HG03457 (cell line): ENCODE data around the gene PLA2G6.

Experiments used
- ATAC-seq: cut with Tn5 transposase; IDR thresholded peaks from one replicate; pipeline ENCODE4 v1.9.1; 2021; ENCODE audit warnings: moderate number of reproducible peaks; ENCODE audit not compliant: unreplicated experiment

The PLA2G6 gene

GRCh38 chr22:38112381-38112780 lies 69.2 kb downstream of the PLA2G6 start:
- ATAC-seq: no peak

GRCh38 chr22:38111925-38112355 lies 69.7 kb downstream of the PLA2G6 start:
- ATAC-seq: no peak

GRCh38 chr22:38110863-38111852 lies 70.5 kb downstream of the PLA2G6 start:
- no peak for ATAC-seq

GRCh38 chr22:38110008-38110862 lies 71.4 kb downstream of the PLA2G6 start, which contains the start of gene BAIAP2L2:
Gene BAIAP2L2, minus strand, starts transcription at chr22:38110684. Its CDS starts 159 bp downstream, at chr22:38110525.
- ATAC-seq: no peak

- ATAC-seq: no peak
Measured at GRCh38 chr22:38109371-38110001, 72.1 kb downstream of the PLA2G6 start.

- no peak for ATAC-seq
Measured at GRCh38 chr22:38108561-38109319, 72.9 kb downstream of the PLA2G6 start.

GRCh38 chr22:38107692-38108515 lies 73.7 kb downstream of the PLA2G6 start:
- ATAC-seq: no peak

GRCh38 chr22:38106814-38107578 lies 74.6 kb downstream of the PLA2G6 start:
- no peak for ATAC-seq

GRCh38 chr22:38104084-38104483 lies 77.5 kb downstream of the PLA2G6 start:
- no peak for ATAC-seq

- ATAC-seq: no peak
Measured at GRCh38 chr22:38103641-38104040, 78.0 kb downstream of the PLA2G6 start.

GRCh38 chr22:38098410-38099249 lies 83.0 kb downstream of the PLA2G6 start:
- no peak for ATAC-seq

- no peak for ATAC-seq
Measured at GRCh38 chr22:38097557-38098409, 83.8 kb downstream of the PLA2G6 start.

- ATAC-seq: no peak
Measured at GRCh38 chr22:38097058-38097457, 84.6 kb downstream of the PLA2G6 start.

- no peak for ATAC-seq
Measured at GRCh38 chr22:38089474-38089851, 92.2 kb downstream of the PLA2G6 start.

GRCh38 chr22:38088629-38089473 lies 92.8 kb downstream of the PLA2G6 start:
- ATAC-seq: no peak

- ATAC-seq: no peak
Measured at GRCh38 chr22:38087855-38088254, 93.8 kb downstream of the PLA2G6 start.
